Myocyte (in vitro differentiated cells): ENCODE measurements around the gene NR6A1. TPM values are rescaled to one million over a fixed set of nuclear protein-coding genes. Genes with fewer than 3 reads are reported as not detected.
"Not testable (repeated sequence)": the region's sequence is repeated elsewhere in the genome, so short reads cannot be mapped to it uniquely, and the experiment has no call there.

ENCODE experiments used
- DNase-seq: peaks from one replicate; pipeline ENCODE4 v3.0.0-alpha.2; 2012; ENCODE audit warnings: low read depth
- total RNA-seq: library from RNA; depleted of rRNA; stranded (reverse); fragments of >200 nt; gene quantifications from 2 replicates; pipeline ENCODE4 v1.2.3, GENCODE V29; 2014

The NR6A1 gene
- total RNA-seq, 1 donor from 2014 or later, result 2.1 TPM

GRCh38 chr9:124778575-124779367, 7.7 kb upstream of the NR6A1 start:
- peak; percentile 57 for DNase-seq

- DNase-seq, result peak; percentile 73
These were observed 6.0 kb upstream of the NR6A1 start, which contains the start of gene OLFML2A for GRCh38 chr9:124776954-124777648. Gene OLFML2A, plus strand, starts transcription at chr9:124777133. Its CDS starts 138 bp downstream, at chr9:124777271.

GRCh38 chr9:124776618-124776953, 5.5 kb upstream of the NR6A1 start:
- DNase-seq, result no peak

GRCh38 chr9:124774129-124774978, 3.2 kb upstream of the NR6A1 start:
- DNase-seq, result peak; percentile 88

- DNase-seq, result no peak
These were observed 2.5 kb upstream of the NR6A1 start for GRCh38 chr9:124773473-124774128.

GRCh38 chr9:124772877-124773276, 1.8 kb upstream of the NR6A1 start:
- not testable (repeated sequence) for DNase-seq

- DNase-seq, result peak; percentile 77
These were observed 962 bp upstream of the NR6A1 start for GRCh38 chr9:124771867-124772679.

- no peak for DNase-seq
These were observed 621 bp downstream of the NR6A1 start for GRCh38 chr9:124770359-124771020.

- DNase-seq, result no peak
These were observed 1.4 kb downstream of the NR6A1 start for GRCh38 chr9:124769549-124770358.

GRCh38 chr9:124768750-124769548, 2.2 kb downstream of the NR6A1 start:
- DNase-seq, result no peak

- DNase-seq, result no peak
These were observed 2.8 kb downstream of the NR6A1 start for GRCh38 chr9:124768334-124768733.

- DNase-seq, result no peak
These were observed 3.3 kb downstream of the NR6A1 start for GRCh38 chr9:124767821-124768220.

- DNase-seq, result no peak
These were observed 4.1 kb downstream of the NR6A1 start for GRCh38 chr9:124766815-124767554.

- no peak for DNase-seq
These were observed 4.8 kb downstream of the NR6A1 start for GRCh38 chr9:124766326-124766725.

GRCh38 chr9:124765439-124765835, 5.7 kb downstream of the NR6A1 start:
- DNase-seq, result no peak

- DNase-seq, result no peak
These were observed 6.2 kb downstream of the NR6A1 start for GRCh38 chr9:124764774-124765438.

GRCh38 chr9:124762633-124763032, 8.5 kb downstream of the NR6A1 start:
- DNase-seq, result no peak
